GM12878 (cell line): ENCODE measurements around the gene RAB4B. TPM values are rescaled to one million over a fixed set of nuclear protein-coding genes. Genes with fewer than 3 reads are reported as not detected.

Source experiments
- ATAC-seq: fragments of 200-7000 bp; cut with Tn5 transposase; 3 replicates; pipeline ENCODE4 v1.9.1; 2020; ENCODE audit warnings: mild to moderate bottlenecking, moderate library complexity
- BruUV-seq: library from RNA; stranded (reverse); fragments of 400-500 nt; replicated peaks from 2 replicates; lab custom pipeline; 2021; lab: Mats Ljungman, UMichigan
- CTCF ChIA-PET: fragments of 300-600 bp; sonication (Branson Sonifier 250); formaldehyde crosslinking; extraction: SDS; loops from one replicate; lab custom pipeline; 2021; ENCODE audit warnings: inconsistent platforms; lab: Yijun Ruan, JAX
- POLR2A ChIA-PET: fragments of 350-600 bp; formaldehyde crosslinking; extraction: SDS; loops from one replicate; lab custom pipeline; 2021; ENCODE audit warnings: inconsistent platforms; lab: Charles Lee
- RAD21 ChIA-PET: fragments of 300-600 bp; sonication (Branson Sonifier 250); formaldehyde crosslinking; loops from one replicate; lab custom pipeline; 2023; ENCODE audit warnings: antibody characterized with exemption; ENCODE audit not compliant: unreplicated experiment; lab: Charles Lee
- SMC1A ChIA-PET: fragments of 300-600 bp; sonication (Branson Sonifier 250); formaldehyde crosslinking; loops from one replicate; lab custom pipeline; 2023; ENCODE audit not compliant: unreplicated experiment, uncharacterized antibody; lab: Charles Lee
- DNase-seq: peaks from one replicate; pipeline ENCODE4 v3.0.0-alpha.2; 2011; ENCODE audit warnings: low read depth, low spot score
- FAIRE-seq: peaks from 3 replicates; lab custom pipeline; 2011; peaks lifted over from hg19 to GRCh38; lab: Jason Lieb, UNC
- H2AFZ ChIP-seq: 2 replicates; pipeline ENCODE4 v1.6.0; 2011; ENCODE audit warnings: low read depth, low read length, control low read depth; ENCODE audit not compliant: control insufficient read depth
- H3K27ac ChIP-seq: 2 replicates; pipeline ENCODE4 v1.5.1; 2011; ENCODE audit warnings: control low read depth; ENCODE audit not compliant: control insufficient read depth, insufficient read depth
- H3K27me3 ChIP-seq, 2 experiments: replicated peaks in 1 of 2; 2 replicates each; pipeline versions ENCODE4 v1.6.0 to v1.6.1; 2011; ENCODE audit warnings: low read length in 1 of 2; ENCODE audit not compliant: control insufficient read depth in 2 of 2, insufficient read depth in 2 of 2
- H3K36me3 ChIP-seq, 2 experiments: 2 replicates each; pipeline ENCODE4 v1.5.1; 2011; ENCODE audit warnings: low read length in 1 of 2; ENCODE audit not compliant: control insufficient read depth in 2 of 2, insufficient read depth in 2 of 2
- H3K4me1 ChIP-seq: 2 replicates; pipeline ENCODE4 v1.6.1; 2011; ENCODE audit warnings: mild to moderate bottlenecking, low read length, moderate library complexity, mixed read lengths; ENCODE audit not compliant: control insufficient read depth, insufficient read depth
- H3K4me2 ChIP-seq: 2 replicates; pipeline ENCODE4 v1.6.0; 2011; ENCODE audit warnings: control low read depth; ENCODE audit not compliant: control insufficient read depth, insufficient read depth
- H3K4me3 ChIP-seq: fragments of 200-600 bp; sonication (generic); 2 replicates; pipeline ENCODE4 v1.5.1; 2016
- H3K79me2 ChIP-seq: 2 replicates; pipeline ENCODE4 v1.6.0; 2011; ENCODE audit warnings: low read length; ENCODE audit not compliant: control insufficient read depth, insufficient read depth
- H3K9ac ChIP-seq: 2 replicates; pipeline ENCODE4 v1.8.0; 2011; ENCODE audit warnings: low read length, control low read depth, mixed read lengths; ENCODE audit not compliant: control insufficient read depth, insufficient read depth
- H3K9me3 ChIP-seq: replicated peaks from 3 replicates; pipeline ENCODE4 v1.5.1; 2011; ENCODE audit warnings: mild to moderate bottlenecking, low read length; ENCODE audit not compliant: control insufficient read depth, insufficient read depth
- H4K20me1 ChIP-seq: 2 replicates; pipeline ENCODE4 v1.6.0; 2011; ENCODE audit not compliant: control insufficient read depth, insufficient read depth
- EED ChIP-seq: sonication (generic); IDR thresholded peaks from 2 replicates; pipeline ENCODE4 v1.6.1; 2016; ENCODE audit warnings: antibody characterized with exemption, low read depth
- ETV6 ChIP-seq, 2 experiments: fragments of 450-650 bp in 1 of 2; IDR thresholded peaks in 1 of 2; conservative IDR thresholded peaks in 1 of 2; 2 replicates each; pipeline ENCODE4 v1.6.1; 2014; ENCODE audit warnings: antibody characterized with exemption in 1 of 2, borderline replicate concordance in 1 of 2, low read depth in 1 of 2, mild to moderate bottlenecking in 1 of 2, moderate library complexity in 1 of 2
- MXI1 ChIP-seq: fragments of 150-350 bp; IDR thresholded peaks from 2 replicates; pipeline ENCODE4 v1.6.1; 2011; ENCODE audit warnings: low read depth, mild to moderate bottlenecking, inconsistent platforms, low read length, improper control_type of control experiment
- RAD21 ChIP-seq: IDR thresholded peaks from 2 replicates; pipeline ENCODE4 v1.6.1; 2011; ENCODE audit warnings: mild to moderate bottlenecking, low read depth, low read length, moderate library complexity; ENCODE audit not compliant: insufficient read depth
- TCF3 ChIP-seq: IDR thresholded peaks from 2 replicates; pipeline ENCODE4 v1.6.1; 2012; ENCODE audit warnings: low read depth, mild to moderate bottlenecking, low read length, borderline replicate concordance; ENCODE audit not compliant: insufficient read depth
- ZBED1 ChIP-seq: IDR thresholded peaks from 2 replicates; pipeline ENCODE4 v1.6.1; 2016; ENCODE audit warnings: borderline replicate concordance
- ZNF384 ChIP-seq: IDR thresholded peaks from 2 replicates; pipeline ENCODE4 v1.6.1; 2012; ENCODE audit warnings: low read depth, mild to moderate bottlenecking, low read length, improper control_type of control experiment, borderline replicate concordance
- WGBS: methylation state at CpG from one replicate; pipeline ENCODE4 v1.1.6; 2016; ENCODE audit warnings: low lambda C conversion rate; ENCODE audit not compliant: insufficient replicate concordance, insufficient coverage; ENCODE audit errors: missing lambda C conversion rate; 5-methylcytosine and 5-hydroxymethylcytosine counted together
- in situ Hi-C: fragments of 300-500 bp; cut with MboI; formaldehyde crosslinking; loops from 9 replicates; pipeline ENCODE4 v1.14.3; 2018; ENCODE audit warnings: mixed read lengths
- intact Hi-C: fragments of 100-400 bp; cut with micrococcal nuclease; formaldehyde crosslinking; loops from one replicate; pipeline ENCODE4 v1.14.2; 2022; ENCODE audit not compliant: unreplicated experiment
- polyA plus RNA-seq, 11 experiments: library from polyadenylated mRNA; depleted of rRNA in 4 of 11; unstranded in 6 of 11; stranded (reverse) in 5 of 11; fragments of >200 nt; fragmentation: Nextera tagmentation in 4 of 11; fragmentation: Illumina TruSeq in 1 of 11; extraction: Ambion mirVana in 4 of 11; extraction: Trizol in 1 of 11; gene quantifications; 1 replicate in 1 of 11; 2 replicates in 10 of 11; pipeline versions ENCODE4 v1.2.1 to v1.2.3, GENCODE V29; 2011 to 2016; ENCODE audit warnings: inconsistent platforms in 2 of 11, missing spikeins in 2 of 11, low read depth in 1 of 11
- total RNA-seq, 4 experiments: library from RNA; depleted of rRNA in 3 of 4; stranded (reverse); fragments of >200 nt in 3 of 4; fragmentation: Illumina TruSeq in 1 of 4; extraction: Trizol in 1 of 4; gene quantifications; 2 replicates each; pipeline versions ENCODE4 v1.2.1 to v1.2.3, GENCODE V29; 2013 to 2021
- TF ChIP-seq, protein P1 (sequence below): fragments of 450-650 bp; IDR thresholded peaks from 2 replicates; pipeline ENCODE4 v1.6.1; 2016; ENCODE audit warnings: mild to moderate bottlenecking

Gene RAB4B
- total and polyA plus RNA-seq, 10 of the 15 experiments (the other 5 are each of a cell fraction or from before 2014, with no cell fraction given): 0.60 to 51.5 (median 27.7) TPM

GRCh38 chr19:40807147-40808020, 29.3 kb downstream of the RAB4B start (continued):
- TF ChIP-seq ETV6 (conservative IDR thresholded peaks at IDR 0.05 in 1 of 2, IDR thresholded peaks at IDR 0.05 in 1 of 2; ENCODE audit: borderline replicate concordance in 1 of 2, low read depth in 1 of 2): no peak
- peak; percentile 46; the same call in 1 of the 2 replicates for TF ChIP-seq RAD21

DNA sequence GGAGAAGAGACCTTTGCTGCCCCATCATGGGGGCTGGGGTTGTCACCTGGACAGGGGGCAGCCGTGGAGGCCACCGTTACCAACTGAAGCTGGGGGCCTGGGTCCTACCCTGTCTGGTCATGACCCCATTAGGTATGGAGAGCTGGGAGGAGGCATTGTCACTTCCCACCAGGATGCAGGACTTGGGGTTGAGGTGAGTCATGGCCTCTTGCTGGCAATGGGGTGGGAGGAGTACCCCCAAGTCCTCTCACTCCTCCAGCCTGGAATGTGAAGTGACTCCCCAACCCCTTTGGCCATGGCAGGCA, 29.9 kb downstream of the RAB4B start:
- peaks cover 11 to 18% of the 10 kb centered on the region in 2 experiments; a peak in 3 of 4 replicates for H3K36me3 ChIP-seq
- RAD21 ChIA-PET: interaction anchor here (0.8 to 3.6 kb wide), 3 partner anchors 12 to 144 kb away, joined by 6 to 10 read pairs (median 10); no protein-coding TSS in a partner anchor
- H3K27ac ChIP-seq: no peak overlapping the region
- in situ Hi-C loops: no loop called here
- no peaks in the 10 kb centered on the region for H3K27me3 ChIP-seq
- no peak overlapping the region for H3K4me3 ChIP-seq
- H3K9ac ChIP-seq: no peak overlapping the region
- no peak for TF ChIP-seq MXI1
- TF ChIP-seq ZBED1: no peak
- TF ChIP-seq EED: no peak
- TF ChIP-seq, protein P1, sequence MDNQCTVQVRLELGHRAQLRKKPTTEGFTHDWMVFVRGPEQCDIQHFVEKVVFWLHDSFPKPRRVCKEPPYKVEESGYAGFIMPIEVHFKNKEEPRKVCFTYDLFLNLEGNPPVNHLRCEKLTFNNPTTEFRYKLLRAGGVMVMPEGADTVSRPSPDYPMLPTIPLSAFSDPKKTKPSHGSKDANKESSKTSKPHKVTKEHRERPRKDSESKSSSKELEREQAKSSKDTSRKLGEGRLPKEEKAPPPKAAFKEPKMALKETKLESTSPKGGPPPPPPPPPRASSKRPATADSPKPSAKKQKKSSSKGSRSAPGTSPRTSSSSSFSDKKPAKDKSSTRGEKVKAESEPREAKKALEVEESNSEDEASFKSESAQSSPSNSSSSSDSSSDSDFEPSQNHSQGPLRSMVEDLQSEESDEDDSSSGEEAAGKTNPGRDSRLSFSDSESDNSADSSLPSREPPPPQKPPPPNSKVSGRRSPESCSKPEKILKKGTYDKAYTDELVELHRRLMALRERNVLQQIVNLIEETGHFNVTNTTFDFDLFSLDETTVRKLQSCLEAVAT: no peak
- no peak for TF ChIP-seq TCF3
- no peak for TF ChIP-seq ZNF384
- TF ChIP-seq, all 136 proteins: peak for 0
- DNase-seq: no peak
- Histone ChIP-seq H4K20me1 (peaks cover 10% of the 10 kb centered on the region; the same call in 1 of the 2 replicates), H3K4me2 (no peak overlapping the region), H3K9me3 (no peaks in the 10 kb centered on the region), H3K79me2 (peaks cover 27% of the 10 kb centered on the region), H3K4me1 (peaks cover 29% of the 10 kb centered on the region), H2AFZ (no peak overlapping the region)
- ChIA-PET POLR2A (interaction anchor here (4.3 kb wide), 1 partner anchor 29 kb away, joined by 37 read pairs; the partner anchor contains the start of gene RAB4B), SMC1A (interaction anchor here (1.0 to 4.2 kb wide), 4 partner anchors 11 to 142 kb away, joined by 3 to 41 read pairs (median 14); partner anchors contain the start of genes ACTMAP, RAB4B and SNRPA), CTCF (interaction anchor here (1.1 to 5.9 kb wide), 7 partner anchors 9 to 145 kb away, joined by 3 to 51 read pairs (median 14); partner anchors contain the start of genes MIA and RAB4B)
- 100% methylated on average over 2 of the region's 2 CpGs for WGBS
- ATAC-seq: no peak
- BruUV-seq: no TSS peak
- intact Hi-C loops: no loop called here
- no peak for FAIRE-seq
